ENCODE data around the gene PSEN1. TPM values are rescaled to one million over a fixed set of nuclear protein-coding genes. Genes with fewer than 3 reads are reported as not detected.

The PSEN1 gene
- total and polyA plus RNA-seq, 2 of the 8 experiments (the other 6 are each of a cell fraction or from before 2014, with no cell fraction given): 10.1 to 38.7 TPM

GRCh38 chr14:73245480-73246325 lies 109.4 kb downstream of the PSEN1 start:
- H3K36me3 ChIP-seq (ENCODE audit: control insufficient read depth in 2 of 4, insufficient read depth in 4 of 4, low read length in 3 of 4): no peaks in the 10 kb centered on the region
- no peak overlapping the region for H3K23ac ChIP-seq (ENCODE audit: insufficient read length)
- H2BK12ac ChIP-seq (ENCODE audit: low read depth, low read length): no peak overlapping the region
- no peak overlapping the region for H2AFZ ChIP-seq (ENCODE audit: low read length)
- H3K14ac ChIP-seq (ENCODE audit: insufficient read length): no peak overlapping the region
- H4K8ac ChIP-seq (ENCODE audit: extremely low read depth, insufficient read depth, low read length): peak overlapping the region; percentile 96
- peaks cover 2% of the 10 kb centered on the region; the same call in 1 of the 2 replicates for H3K79me1 ChIP-seq (ENCODE audit: low read depth, low read length)
- no peak overlapping the region for H3K56ac ChIP-seq (replicated peaks; ENCODE audit: insufficient read length, low read depth, low read length)
- no peak overlapping the region for H4K5ac ChIP-seq (ENCODE audit: insufficient read length, low read depth, low read length)
- no peak overlapping the region for H3K4ac ChIP-seq (replicated peaks; ENCODE audit: insufficient read length, low read depth, low read length)
- H3K18ac ChIP-seq (ENCODE audit: extremely low read depth, low read length): peak overlapping the region; percentile 71
- FAIRE-seq (no peak), DNase-seq (ENCODE audit: low read depth in 1 of 2, low spot score in 2 of 2) (no peak)
- no peak overlapping the region for H2BK20ac ChIP-seq (ENCODE audit: low read length)
- ChIA-PET POLR2A (ENCODE audit: partially characterized antibody) (interaction anchor here (0.6 to 1.4 kb wide), 7 partner anchors 10 to 85 kb away, joined by 3 to 4 read pairs (median 3); no protein-coding TSS in a partner anchor), CTCF (ENCODE audit: partially characterized antibody) (interaction anchor here (0.6 to 1.6 kb wide), 3 partner anchors 14 to 227 kb away, joined by 3 read pairs; no protein-coding TSS in a partner anchor)
- H3K9me3 ChIP-seq (ENCODE audit: insufficient read depth in 2 of 2, low read depth in 1 of 2, low read length in 1 of 2): no peaks in the 10 kb centered on the region
- H3K23me2 ChIP-seq (ENCODE audit: low read depth, low read length): no peaks in the 10 kb centered on the region; the same call in 1 of the 2 replicates
- H3K27me3 ChIP-seq (replicated peaks in 1 of 4; ENCODE audit: control insufficient read depth in 3 of 4, extremely low read depth in 1 of 4, insufficient read depth in 3 of 4, low read length in 3 of 4): no peaks in the 10 kb centered on the region
- H3K79me2 ChIP-seq (ENCODE audit: control insufficient read depth in 1 of 2, insufficient read depth in 2 of 2, low read length in 2 of 2): peaks cover 0 to 7% of the 10 kb centered on the region in 2 experiments; a peak in 2 of 4 replicates
- H2BK5ac ChIP-seq (ENCODE audit: low read depth, low read length): no peak overlapping the region
- H2AK5ac ChIP-seq (ENCODE audit: low read depth, low read length): no peak overlapping the region
- peaks cover 0 to 3% of the 10 kb centered on the region in 2 experiments for H4K20me1 ChIP-seq (replicated peaks in 1 of 2; ENCODE audit: control insufficient read depth in 1 of 2, insufficient read depth in 2 of 2, low read length in 2 of 2)
- H3K9ac ChIP-seq (replicated peaks in 1 of 4; ENCODE audit: extremely low read depth in 1 of 4, low read depth in 3 of 4, low read length in 3 of 4): no peak overlapping the region
- H2BK120ac ChIP-seq (replicated peaks; ENCODE audit: low read depth, low read length): no peak overlapping the region
- no peak overlapping the region for H2BK15ac ChIP-seq (ENCODE audit: low read length)
- H3K4me1 ChIP-seq (replicated peaks in 1 of 4; ENCODE audit: control insufficient read depth in 3 of 4, insufficient read depth in 4 of 4, low read length in 3 of 4): peaks cover 0 to 12% (median 6%) of the 10 kb centered on the region in 4 experiments; a peak in 4 of 7 replicates
- H3K4me2 ChIP-seq (ENCODE audit: insufficient read depth in 1 of 2, low read depth in 2 of 2, low read length in 2 of 2): peak overlapping the region; percentile 61 to 76
- 30% methylated on average over 59 of the region's 64 CpGs; no CpG with 5 or more reads in 1 of the 2 experiments for WGBS, 2 experiments (ENCODE audit: extremely low coverage in 1 of 2, insufficient coverage in 1 of 2, insufficient read length in 1 of 2, insufficient replicate concordance in 2 of 2, low coverage in 1 of 2, low lambda C conversion rate in 2 of 2, missing lambda C conversion rate in 1 of 2)
- no peak overlapping the region for H3K27ac ChIP-seq (ENCODE audit: low read depth, low read length)
- H3K4me3 ChIP-seq (ENCODE audit: extremely low read depth in 1 of 4, insufficient read depth in 2 of 4, low read depth in 3 of 4, low read length in 4 of 4): peak overlapping the region; percentile 44 to 58 (median 50)
- H4K91ac ChIP-seq (replicated peaks; ENCODE audit: insufficient read length, low read length): no peak overlapping the region
- TF ChIP-seq NANOG (IDR thresholded peaks at IDR 0.05; ENCODE audit: insufficient read depth, low read depth, low read length, poor library complexity, severe bottlenecking) (no peak), JUN (IDR thresholded peaks at IDR 0.05; ENCODE audit: low read depth, low read length) (no peak)

Measured in H1 (cell line).